Activated CD8-positive, alpha-beta memory T cell treated with anti-CD3 and anti-CD28 coated beads, Interleukin-2, amount 50 U/mL, for 1 hour (primary cell): ENCODE data around the gene IL16.
A peak's percentile ranks its signal among the peaks of the same experiment; 100 is the strongest.
"Not testable (repeated sequence)": the region's sequence is repeated elsewhere in the genome, so short reads cannot be mapped to it uniquely, and the experiment has no call there.

ENCODE experiments used
- DNase-seq: peaks from one replicate; pipeline ENCODE4 v3.0.0-alpha.2; 2020; ENCODE audit errors: extremely low read depth

The IL16 gene

GRCh38 chr15:81207987-81208386, 11.3 kb downstream of the IL16 start:
- not testable (repeated sequence) for DNase-seq

DNA sequence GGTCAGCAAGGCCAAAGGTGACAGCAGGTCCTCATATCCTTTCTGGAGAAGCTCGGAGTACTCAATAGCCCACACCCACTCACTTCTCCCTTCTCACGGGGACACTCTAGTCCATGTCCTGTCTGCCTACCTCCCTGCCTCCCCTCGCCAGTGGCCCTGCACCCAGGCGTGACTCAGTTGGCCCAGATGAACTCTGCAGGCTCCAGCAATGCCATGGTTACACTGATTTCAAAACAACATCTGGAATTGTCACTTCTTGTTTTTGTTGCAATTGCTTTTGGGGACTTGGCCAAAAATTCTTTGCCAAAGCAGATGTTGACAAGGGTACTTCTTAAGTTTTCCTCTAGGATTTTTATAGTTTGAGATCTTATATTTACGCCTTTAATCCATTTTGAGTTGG, 13.0 kb downstream of the IL16 start:
- no peak for DNase-seq

- no peak for DNase-seq
Observed at GRCh38 chr15:81211376-81211775, 14.7 kb downstream of the IL16 start.

GRCh38 chr15:81213982-81214381, 17.3 kb downstream of the IL16 start:
- no peak for DNase-seq

DNA sequence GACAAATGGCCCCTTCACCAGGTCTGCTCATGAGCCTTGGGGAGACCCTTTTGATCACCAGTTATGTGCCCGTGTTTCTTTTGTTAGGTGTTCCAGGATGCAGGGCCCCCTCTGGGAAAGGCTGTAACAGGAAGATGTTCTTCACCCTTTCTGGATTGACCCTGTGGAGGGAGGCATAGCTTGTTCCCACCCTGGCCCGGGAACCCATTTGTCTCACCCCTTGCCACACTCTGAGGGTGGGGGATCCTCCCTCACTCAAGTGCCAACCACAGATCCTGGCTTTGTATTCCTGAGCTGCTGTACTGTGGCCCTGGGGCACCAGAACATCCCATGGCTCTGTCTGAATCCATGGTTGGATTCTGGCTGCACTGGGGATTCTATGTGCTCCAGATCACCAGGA, 18.9 kb downstream of the IL16 start:
- no peak for DNase-seq

DNA sequence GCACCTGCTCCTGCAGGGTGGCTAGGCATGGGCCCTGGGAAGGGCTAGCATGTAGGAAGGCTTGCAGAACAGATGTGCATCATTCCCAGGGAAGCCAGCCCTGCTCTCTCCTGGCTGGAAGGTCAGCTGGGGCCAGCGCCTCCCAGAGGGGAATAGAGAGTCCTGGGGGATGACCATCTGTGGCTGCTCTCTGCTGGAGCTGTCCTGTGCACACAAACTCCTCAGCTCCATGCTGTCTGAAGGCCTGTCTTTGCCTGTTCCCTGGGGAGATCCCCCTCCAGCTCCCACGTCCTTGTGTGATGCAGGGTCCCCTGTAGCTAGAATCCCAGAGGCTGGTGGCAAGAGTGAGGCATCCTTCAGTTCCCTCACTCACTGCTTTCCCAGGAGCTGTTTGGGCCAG, 19.3 kb downstream of the IL16 start:
- no peak for DNase-seq

DNA sequence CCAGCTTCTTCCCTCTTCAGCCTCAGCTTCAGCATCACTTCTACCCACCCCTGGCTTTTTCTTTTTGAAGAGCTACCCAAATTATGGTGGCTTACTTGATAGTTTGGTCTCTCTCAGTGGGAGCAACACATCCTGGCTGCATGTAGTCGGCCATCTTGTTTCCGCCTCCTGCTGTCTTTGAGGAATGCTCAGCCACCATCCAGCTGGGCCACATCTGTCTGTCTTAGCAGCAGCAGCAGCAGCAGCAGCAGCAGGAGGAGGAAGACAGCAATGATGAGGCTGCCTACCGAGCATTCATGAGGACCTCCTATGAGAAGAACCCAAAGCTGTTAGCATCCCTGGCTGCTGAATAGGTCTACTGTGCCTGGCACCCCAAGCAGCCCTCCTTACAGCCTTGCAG, 19.7 kb downstream of the IL16 start:
- no peak for DNase-seq

GRCh38 chr15:81221449-81221848, 24.8 kb downstream of the IL16 start:
- DNase-seq: no peak

GRCh38 chr15:81222007-81222406, 25.3 kb downstream of the IL16 start:
- DNase-seq: no peak

DNA sequence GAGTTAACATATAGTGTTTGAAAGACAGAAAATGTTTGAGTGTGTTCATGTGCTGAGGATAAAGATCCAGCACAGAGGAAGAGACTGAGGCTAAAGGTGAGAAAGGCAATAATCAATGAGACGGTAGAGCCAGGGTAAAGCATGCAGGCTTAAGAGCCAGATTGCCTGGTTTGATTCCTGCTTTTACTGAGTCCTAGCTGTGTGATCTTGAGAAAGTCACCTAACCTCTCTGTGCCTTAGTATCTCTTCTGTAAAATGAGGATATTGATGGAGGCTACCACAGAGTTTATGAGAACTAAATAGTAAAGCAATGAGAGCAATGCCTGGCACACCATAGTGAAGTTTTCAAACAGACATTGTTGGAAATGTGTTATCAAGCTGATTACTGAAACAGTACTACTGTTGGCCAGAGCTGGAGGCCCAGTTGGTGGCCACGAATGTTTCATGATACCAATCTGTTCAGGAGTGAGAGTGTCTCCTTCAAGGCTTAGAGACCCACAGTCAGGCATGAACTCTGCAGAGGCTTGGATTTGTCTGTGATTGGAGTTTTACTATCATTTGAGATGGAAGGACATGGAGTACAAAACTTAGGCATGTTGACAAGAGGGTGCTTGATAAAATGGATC, 26.8 kb downstream of the IL16 start:
- no peak for DNase-seq

DNA sequence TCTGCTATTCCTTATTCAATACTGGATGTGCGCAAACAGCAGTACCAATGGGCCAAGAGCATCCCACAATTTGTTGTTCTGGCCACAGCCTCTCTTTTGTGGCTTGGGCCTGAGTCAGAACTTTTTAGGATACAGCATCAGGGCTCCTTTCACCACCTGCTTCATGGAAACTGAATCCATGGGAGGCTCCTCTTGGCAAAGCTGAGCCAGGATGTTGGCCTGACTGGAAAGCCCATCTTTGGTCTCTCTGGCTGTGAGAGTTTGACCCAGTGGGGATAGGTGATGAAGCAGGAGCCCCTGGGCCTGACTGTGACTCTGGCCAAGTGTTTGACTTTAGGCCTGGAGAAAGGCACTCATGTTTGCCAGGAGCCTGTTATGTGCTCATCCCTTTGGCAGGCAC, 27.6 kb downstream of the IL16 start:
- DNase-seq: no peak

DNA sequence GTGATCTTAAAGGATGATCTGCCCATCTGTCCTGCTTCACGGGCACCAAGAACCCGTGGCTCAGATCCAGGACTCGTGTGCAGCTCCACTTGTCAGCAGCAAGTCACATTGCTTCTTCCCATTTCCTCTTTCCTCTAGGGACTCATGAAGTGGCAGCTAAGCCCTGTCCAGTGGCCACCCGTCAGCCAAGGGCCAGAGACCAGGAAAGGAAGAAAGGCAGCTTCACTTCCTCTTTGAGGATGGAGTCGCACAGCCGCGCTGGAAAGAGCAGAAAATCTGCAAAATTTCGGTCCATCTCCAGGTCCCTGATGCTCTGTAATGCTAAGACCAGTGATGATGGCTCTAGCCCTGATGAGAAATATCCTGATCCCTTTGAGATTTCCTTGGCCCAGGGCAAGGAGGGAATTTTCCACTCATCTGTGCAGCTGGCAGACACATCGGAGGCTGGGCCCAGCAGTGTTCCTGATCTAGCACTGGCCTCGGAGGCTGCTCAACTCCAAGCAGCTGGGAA, 28.5 kb downstream of the IL16 start:
- no peak for DNase-seq

GRCh38 chr15:81227716-81228115, 31.0 kb downstream of the IL16 start:
- no peak for DNase-seq

- no peak for DNase-seq
Observed at GRCh38 chr15:81229586-81229985, 32.9 kb downstream of the IL16 start.

- DNase-seq: no peak
Observed at GRCh38 chr15:81235276-81236123, 38.8 kb downstream of the IL16 start.

DNA sequence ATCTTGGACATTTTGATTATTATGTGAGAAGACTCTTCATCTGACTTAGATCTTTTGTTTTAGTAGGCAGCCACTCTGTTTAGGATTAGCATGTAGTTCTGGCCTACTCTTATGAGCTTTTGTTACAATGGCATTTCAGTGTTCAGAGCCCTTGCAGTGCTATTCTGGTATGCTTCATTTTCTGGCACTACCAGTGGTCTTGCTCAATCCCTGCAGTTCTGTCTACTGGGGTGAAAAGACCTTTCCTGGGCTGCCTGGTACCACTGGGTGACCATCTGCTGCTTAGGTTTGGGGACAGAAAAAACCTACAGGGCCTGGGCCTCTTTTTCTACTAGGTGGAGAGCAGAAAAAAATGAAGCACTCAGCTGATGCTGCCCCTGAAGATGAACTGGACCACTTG, 42.5 kb downstream of the IL16 start:
- no peak for DNase-seq

DNA sequence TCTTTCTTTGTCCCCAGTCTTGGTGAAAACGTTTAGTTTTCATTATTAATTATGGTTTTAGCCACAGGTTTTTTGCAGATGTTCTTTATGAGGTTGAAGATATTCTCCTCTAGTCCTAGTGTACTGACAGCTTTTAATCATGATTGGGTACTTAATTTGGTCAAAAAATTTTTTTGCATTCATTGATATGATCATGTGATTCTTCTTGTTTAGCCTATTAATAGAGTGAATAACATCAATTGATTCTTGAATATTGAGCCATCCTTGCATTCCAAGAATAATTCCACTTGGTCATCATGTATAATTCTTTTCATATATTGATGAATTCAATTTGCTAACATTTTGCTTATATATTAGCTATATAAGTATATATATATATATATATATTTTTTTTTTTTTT, 46.1 kb downstream of the IL16 start:
- DNase-seq: no peak

DNA sequence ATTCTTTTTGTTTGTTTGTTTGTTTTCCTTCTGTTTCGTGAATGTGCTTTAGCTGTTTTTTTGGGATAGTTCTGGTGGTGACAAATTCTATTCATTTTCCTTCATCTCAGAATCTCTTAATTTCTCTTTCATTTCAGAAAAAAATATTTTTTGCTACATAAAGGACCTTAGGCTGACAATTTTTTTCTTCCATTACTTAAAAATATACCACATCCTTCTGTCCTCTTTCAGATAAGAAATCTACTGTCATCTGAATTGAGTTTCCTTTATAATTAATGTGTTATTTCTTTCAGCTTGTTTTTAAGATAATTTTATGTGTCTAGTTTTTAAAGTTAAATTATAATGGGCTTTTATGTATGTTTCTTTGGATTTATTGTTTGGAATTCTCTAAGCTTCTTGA, 47.6 kb downstream of the IL16 start:
- no peak for DNase-seq

DNA sequence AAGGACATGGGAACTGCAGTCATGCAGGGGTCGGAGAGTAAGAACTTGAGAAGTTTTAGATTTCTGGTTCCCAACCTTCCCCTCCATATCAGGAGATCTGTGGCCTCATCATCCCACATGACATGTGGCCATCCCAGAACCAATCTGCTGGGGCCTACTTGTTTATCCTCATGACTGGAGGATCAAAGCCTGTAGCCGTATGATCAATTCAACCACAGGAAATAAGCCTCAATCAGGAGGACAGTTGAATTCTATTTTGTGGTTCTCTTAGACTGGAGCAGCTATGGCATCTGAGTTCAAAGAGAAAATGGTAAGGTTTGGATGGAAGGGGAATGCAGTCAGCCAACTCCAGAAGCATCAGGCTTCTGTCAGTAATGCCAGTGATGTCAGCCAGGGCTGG, 57.2 kb downstream of the IL16 start:
- no peak for DNase-seq

GRCh38 chr15:81254277-81254915, 57.7 kb downstream of the IL16 start:
- DNase-seq: peak; percentile 14

DNA sequence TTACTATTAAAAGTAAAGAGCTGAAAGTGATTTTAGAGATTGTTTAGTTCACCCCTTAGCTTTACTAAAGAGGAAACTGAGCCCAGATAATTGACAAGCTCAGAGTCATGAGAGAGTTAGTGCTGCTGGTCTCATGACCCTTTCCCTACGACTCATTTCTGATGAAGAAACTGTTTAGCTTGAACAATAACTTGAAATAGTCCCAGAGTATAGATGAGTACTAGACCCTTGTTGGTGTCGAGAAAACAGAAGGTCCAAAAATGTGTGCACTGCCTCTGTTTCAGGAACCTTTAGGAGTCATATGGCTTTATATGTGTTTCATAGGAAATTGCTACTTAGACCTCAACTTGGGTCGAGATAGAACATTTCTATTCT, 58.2 kb downstream of the IL16 start:
- no peak for DNase-seq

DNA sequence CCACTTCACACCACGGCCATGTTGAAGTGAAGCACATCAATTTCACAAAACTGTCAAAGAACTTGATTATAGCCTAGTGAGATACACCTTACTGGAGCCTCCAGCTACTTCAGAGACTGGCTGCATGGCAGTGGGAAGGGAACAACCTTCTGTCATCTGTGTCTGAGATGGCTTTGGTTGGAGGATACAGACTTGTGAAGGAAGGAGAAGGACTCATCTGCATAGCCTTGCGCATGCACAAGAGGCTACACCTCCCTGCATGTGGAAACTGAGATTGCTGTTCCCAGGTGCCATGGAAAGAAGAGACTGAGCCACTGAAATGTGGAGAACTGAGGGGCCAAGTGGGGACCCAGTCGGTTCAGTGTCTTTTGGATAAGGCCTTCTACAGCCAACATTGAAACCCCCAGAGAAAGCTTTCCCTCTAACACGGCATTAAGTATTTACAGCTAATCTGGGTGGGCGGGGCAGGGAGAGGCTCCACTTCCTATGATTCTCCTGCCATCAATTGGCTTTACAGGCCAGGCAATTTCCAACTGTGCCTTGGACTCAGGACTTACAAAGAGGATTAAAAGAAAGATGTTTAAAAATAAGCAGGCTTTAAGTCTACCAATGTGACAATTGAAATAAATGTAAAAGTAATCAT, 58.8 kb downstream of the IL16 start:
- DNase-seq: no peak

DNA sequence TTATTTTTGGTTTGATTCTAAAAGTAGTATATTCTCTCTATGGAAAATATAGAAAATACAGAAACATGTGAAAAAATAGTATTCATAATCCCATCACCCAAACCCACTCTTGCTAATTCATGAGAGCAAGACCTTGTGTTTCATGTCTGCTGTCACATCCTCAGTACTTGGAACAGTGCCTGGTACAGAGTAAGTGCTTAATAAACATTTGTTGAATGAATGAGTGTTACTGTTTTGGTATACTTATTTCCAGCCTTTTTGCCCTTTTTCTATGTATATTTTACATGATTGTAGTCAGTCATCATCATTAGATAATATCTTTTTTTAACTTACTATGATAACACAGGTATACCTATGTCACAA, 59.3 kb downstream of the IL16 start:
- DNase-seq: no peak
